ENCODE data around the gene MOCS1.

GRCh38 chr6:39964530-39964929 is 30.3 kb upstream of the MOCS1 start:
- no peak for TF ChIP-seq POLR2A (IDR thresholded peaks at IDR 0.05)
- TF ChIP-seq, protein P1, sequence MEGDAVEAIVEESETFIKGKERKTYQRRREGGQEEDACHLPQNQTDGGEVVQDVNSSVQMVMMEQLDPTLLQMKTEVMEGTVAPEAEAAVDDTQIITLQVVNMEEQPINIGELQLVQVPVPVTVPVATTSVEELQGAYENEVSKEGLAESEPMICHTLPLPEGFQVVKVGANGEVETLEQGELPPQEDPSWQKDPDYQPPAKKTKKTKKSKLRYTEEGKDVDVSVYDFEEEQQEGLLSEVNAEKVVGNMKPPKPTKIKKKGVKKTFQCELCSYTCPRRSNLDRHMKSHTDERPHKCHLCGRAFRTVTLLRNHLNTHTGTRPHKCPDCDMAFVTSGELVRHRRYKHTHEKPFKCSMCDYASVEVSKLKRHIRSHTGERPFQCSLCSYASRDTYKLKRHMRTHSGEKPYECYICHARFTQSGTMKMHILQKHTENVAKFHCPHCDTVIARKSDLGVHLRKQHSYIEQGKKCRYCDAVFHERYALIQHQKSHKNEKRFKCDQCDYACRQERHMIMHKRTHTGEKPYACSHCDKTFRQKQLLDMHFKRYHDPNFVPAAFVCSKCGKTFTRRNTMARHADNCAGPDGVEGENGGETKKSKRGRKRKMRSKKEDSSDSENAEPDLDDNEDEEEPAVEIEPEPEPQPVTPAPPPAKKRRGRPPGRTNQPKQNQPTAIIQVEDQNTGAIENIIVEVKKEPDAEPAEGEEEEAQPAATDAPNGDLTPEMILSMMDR (IDR thresholded peaks at IDR 0.05), result no peak
